ENCODE measurements around the gene HTR7.

Gene HTR7

GRCh38 chr10:90871279-90871765 lies 13.5 kb upstream of the HTR7 start:
- peak; percentile 65 for DNase-seq (ENCODE audit: low spot score)

GRCh38 chr10:90866050-90866598 lies 8.3 kb upstream of the HTR7 start:
- DNase-seq (ENCODE audit: low spot score), result no peak
- TF ChIP-seq CTCF (IDR thresholded peaks at IDR 0.05; ENCODE audit: extremely low read depth, missing control alignments), result no peak

More at GRCh38 chr10:90871279-90871765, 13.5 kb upstream of the HTR7 start:
- TF ChIP-seq CTCF (IDR thresholded peaks at IDR 0.05; ENCODE audit: extremely low read depth, missing control alignments), result no peak

- no peak for TF ChIP-seq CTCF (IDR thresholded peaks at IDR 0.05; ENCODE audit: extremely low read depth, missing control alignments)
- no peak for DNase-seq (ENCODE audit: low spot score)
These were observed 7.6 kb upstream of the HTR7 start for GRCh38 chr10:90865401-90865800.

- peak; percentile 31 for TF ChIP-seq CTCF (IDR thresholded peaks at IDR 0.05; ENCODE audit: extremely low read depth, missing control alignments)
- DNase-seq (ENCODE audit: low spot score), result peak; percentile 39
These were observed 5.2 kb upstream of the HTR7 start for GRCh38 chr10:90862908-90863514.

- DNase-seq (ENCODE audit: low spot score), result no peak
- TF ChIP-seq CTCF (IDR thresholded peaks at IDR 0.05; ENCODE audit: extremely low read depth, missing control alignments), result no peak
These were observed 3.0 kb upstream of the HTR7 start for GRCh38 chr10:90860790-90861189.

GRCh38 chr10:90859321-90859751 lies 1.5 kb upstream of the HTR7 start:
- DNase-seq (ENCODE audit: low spot score), result no peak

More at GRCh38 chr10:90859321-90859751, 1.5 kb upstream of the HTR7 start:
- no peak for TF ChIP-seq CTCF (IDR thresholded peaks at IDR 0.05; ENCODE audit: extremely low read depth, missing control alignments)

All from GM20000 (cell line).